Fibroblast of lung (primary cell): ENCODE data around the gene IL5RA. TPM values are rescaled to one million over a fixed set of nuclear protein-coding genes. Genes with fewer than 3 reads are reported as not detected.

Source experiments
- DNase-seq, 2 donors: peaks; one replicate each; pipeline versions ENCODE4 v3.0.0 to v3.0.0-alpha.2; 2010; ENCODE audit warnings: low read depth in 2 of 2
- H2AFZ ChIP-seq: 2 replicates; pipeline ENCODE4 v1.5.1; 2012; ENCODE audit warnings: low read length, control low read depth, inconsistent platforms
- H3K27ac ChIP-seq: 2 replicates; pipeline ENCODE4 v1.5.1; 2011; ENCODE audit warnings: low read length, control low read depth; ENCODE audit not compliant: insufficient read depth
- H3K27me3 ChIP-seq: 2 replicates; pipeline ENCODE4 v1.5.1; 2011; ENCODE audit warnings: mild to moderate bottlenecking, low read length; ENCODE audit not compliant: control insufficient read depth, insufficient read depth
- H3K36me3 ChIP-seq: 2 replicates; pipeline ENCODE4 v1.5.1; 2011; ENCODE audit warnings: low read length; ENCODE audit not compliant: control insufficient read depth, insufficient read depth
- H3K4me1 ChIP-seq: 2 replicates; pipeline ENCODE4 v1.5.1; 2011; ENCODE audit warnings: low read length; ENCODE audit not compliant: control insufficient read depth, insufficient read depth; ENCODE audit errors: extremely low read depth
- H3K4me2 ChIP-seq: 2 replicates; pipeline ENCODE4 v1.5.1; 2011; ENCODE audit warnings: low read length, control low read depth; ENCODE audit not compliant: insufficient read depth; ENCODE audit errors: extremely low read depth
- H3K4me3 ChIP-seq, 4 experiments: fragments of 200-600 bp in 1 of 4; sonication (generic) in 1 of 4; replicated peaks in 1 of 4; 2 replicates each; pipeline ENCODE4 v1.5.1; 2011 to 2016; ENCODE audit warnings: low read length in 4 of 4, low read depth in 3 of 4, mild to moderate bottlenecking in 3 of 4, control low read depth in 2 of 4, inconsistent platforms in 1 of 4, mixed read lengths in 1 of 4; ENCODE audit not compliant: insufficient read depth in 1 of 4; ENCODE audit errors: control extremely low read depth in 1 of 4
- H3K79me2 ChIP-seq: 2 replicates; pipeline ENCODE4 v1.5.1; 2012; ENCODE audit warnings: mild to moderate bottlenecking, low read length, inconsistent platforms; ENCODE audit not compliant: control insufficient read depth, insufficient read depth
- H3K9ac ChIP-seq: 2 replicates; pipeline ENCODE4 v1.5.1; 2011; ENCODE audit warnings: mild to moderate bottlenecking, low read length, control low read depth; ENCODE audit not compliant: insufficient read depth
- H3K9me3 ChIP-seq: 2 replicates; pipeline ENCODE4 v1.5.1; 2012; ENCODE audit warnings: low read depth, low read length; ENCODE audit not compliant: control insufficient read depth, insufficient read depth
- H4K20me1 ChIP-seq: 2 replicates; pipeline ENCODE4 v1.5.1; 2011; ENCODE audit warnings: low read length; ENCODE audit not compliant: control insufficient read depth, insufficient read depth; ENCODE audit errors: extremely low read depth
- EZH2 ChIP-seq: IDR thresholded peaks from 2 replicates; pipeline ENCODE4 v1.5.1; 2012; ENCODE audit warnings: low read length, control low read depth, mild to moderate bottlenecking; ENCODE audit errors: missing control alignments
- polyA plus RNA-seq, 2 donors: library from polyadenylated mRNA; depleted of rRNA in 1 of 2; stranded (reverse) in 1 of 2; unstranded in 1 of 2; fragments of >200 nt; gene quantifications; 2 replicates each; pipeline ENCODE4 v1.2.1, GENCODE V29; 2011 to 2012; ENCODE audit warnings: missing spikeins in 1 of 2
- total RNA-seq: library from RNA; depleted of rRNA; stranded (reverse); fragments of >200 nt; gene quantifications from 2 replicates; pipeline ENCODE4 v1.2.1, GENCODE V29; 2014
- TF ChIP-seq, protein P1 (sequence below), 2 donors: IDR thresholded peaks in 1 of 2; conservative IDR thresholded peaks in 1 of 2; 1 replicate in 1 of 2; 2 replicates in 1 of 2; pipeline ENCODE4 v1.5.1; 2011 to 2012; ENCODE audit warnings: low read length in 2 of 2, control low read depth in 1 of 2, inconsistent platforms in 1 of 2, low read depth in 1 of 2, mild to moderate bottlenecking in 1 of 2

The IL5RA gene
- total and polyA plus RNA-seq, 2 donors (not counting 1 experiment from before 2014, with no cell fraction given) = not detected

DNA sequence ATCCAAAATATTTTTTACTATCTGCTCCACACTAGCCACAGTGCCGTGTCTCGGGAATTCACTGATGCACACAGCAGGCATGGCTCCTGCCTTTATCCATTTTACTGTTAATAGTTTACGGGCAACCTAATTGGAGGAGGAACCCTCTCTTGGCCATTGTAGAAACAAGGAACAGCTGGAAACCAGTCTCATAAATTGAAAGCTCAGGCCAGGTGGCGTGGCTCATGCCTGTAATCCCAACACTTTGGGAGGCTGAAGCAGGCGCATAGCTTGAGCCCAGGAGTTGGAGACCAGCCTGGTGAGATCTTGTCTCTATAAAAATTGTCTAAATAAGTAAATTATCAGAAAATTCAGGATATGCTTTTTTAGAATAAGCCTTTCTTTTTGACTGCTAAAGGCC lies 39.0 kb downstream of the IL5RA start:
- DNase-seq = no peak
- no peak overlapping the region for H3K9ac ChIP-seq
- no peaks in the 10 kb centered on the region for H3K27me3 ChIP-seq
- H3K79me2 ChIP-seq = no peaks in the 10 kb centered on the region
- H3K4me1 ChIP-seq = no peaks in the 10 kb centered on the region
- no peaks in the 10 kb centered on the region for H4K20me1 ChIP-seq
- H3K27ac ChIP-seq = no peak overlapping the region
- no peaks in the 10 kb centered on the region for H3K36me3 ChIP-seq
- H3K9me3 ChIP-seq = no peaks in the 10 kb centered on the region
- TF ChIP-seq EZH2 = no peak
- TF ChIP-seq, protein P1, sequence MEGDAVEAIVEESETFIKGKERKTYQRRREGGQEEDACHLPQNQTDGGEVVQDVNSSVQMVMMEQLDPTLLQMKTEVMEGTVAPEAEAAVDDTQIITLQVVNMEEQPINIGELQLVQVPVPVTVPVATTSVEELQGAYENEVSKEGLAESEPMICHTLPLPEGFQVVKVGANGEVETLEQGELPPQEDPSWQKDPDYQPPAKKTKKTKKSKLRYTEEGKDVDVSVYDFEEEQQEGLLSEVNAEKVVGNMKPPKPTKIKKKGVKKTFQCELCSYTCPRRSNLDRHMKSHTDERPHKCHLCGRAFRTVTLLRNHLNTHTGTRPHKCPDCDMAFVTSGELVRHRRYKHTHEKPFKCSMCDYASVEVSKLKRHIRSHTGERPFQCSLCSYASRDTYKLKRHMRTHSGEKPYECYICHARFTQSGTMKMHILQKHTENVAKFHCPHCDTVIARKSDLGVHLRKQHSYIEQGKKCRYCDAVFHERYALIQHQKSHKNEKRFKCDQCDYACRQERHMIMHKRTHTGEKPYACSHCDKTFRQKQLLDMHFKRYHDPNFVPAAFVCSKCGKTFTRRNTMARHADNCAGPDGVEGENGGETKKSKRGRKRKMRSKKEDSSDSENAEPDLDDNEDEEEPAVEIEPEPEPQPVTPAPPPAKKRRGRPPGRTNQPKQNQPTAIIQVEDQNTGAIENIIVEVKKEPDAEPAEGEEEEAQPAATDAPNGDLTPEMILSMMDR (conservative IDR thresholded peaks at IDR 0.05 in 1 of 2, IDR thresholded peaks at IDR 0.05 in 1 of 2; ENCODE audit: low read depth in 1 of 2, low read length in 2 of 2) = no peak
- H3K4me3 ChIP-seq = no peak overlapping the region
- H2AFZ ChIP-seq = no peak overlapping the region
- H3K4me2 ChIP-seq = no peak overlapping the region

DNA sequence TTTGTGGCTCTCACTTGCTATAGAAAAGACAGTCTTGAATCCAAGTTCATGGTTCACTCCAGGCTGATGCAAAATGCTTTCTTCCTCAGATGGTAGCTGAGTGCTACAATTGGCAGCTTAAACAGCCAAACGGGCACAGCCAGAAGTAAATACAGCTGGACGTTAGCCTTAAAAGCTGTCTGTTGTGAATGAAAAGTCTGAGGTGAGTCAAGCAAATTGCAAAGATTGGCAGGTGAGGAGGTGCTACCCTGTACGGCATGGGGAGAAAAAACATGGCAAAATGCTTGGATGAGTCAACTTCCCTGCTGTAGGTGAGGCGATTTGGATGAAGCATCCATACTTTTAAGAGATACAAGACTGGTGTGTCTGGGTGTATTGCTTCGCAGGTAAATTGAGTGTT lies 40.5 kb downstream of the IL5RA start:
- Histone ChIP-seq H3K4me3 (no peak overlapping the region), H3K9me3 (no peaks in the 10 kb centered on the region), H3K79me2 (no peaks in the 10 kb centered on the region), H3K27me3 (no peaks in the 10 kb centered on the region), H3K4me2 (no peak overlapping the region), H3K4me1 (no peaks in the 10 kb centered on the region), H4K20me1 (no peaks in the 10 kb centered on the region), H3K27ac (no peak overlapping the region), H3K36me3 (no peaks in the 10 kb centered on the region), H3K9ac (no peak overlapping the region), H2AFZ (no peak overlapping the region)
- DNase-seq = no peak
- TF ChIP-seq, protein P1 (conservative IDR thresholded peaks at IDR 0.05 in 1 of 2, IDR thresholded peaks at IDR 0.05 in 1 of 2; ENCODE audit: low read depth in 1 of 2, low read length in 2 of 2) = no peak
- TF ChIP-seq EZH2 = no peak

DNA sequence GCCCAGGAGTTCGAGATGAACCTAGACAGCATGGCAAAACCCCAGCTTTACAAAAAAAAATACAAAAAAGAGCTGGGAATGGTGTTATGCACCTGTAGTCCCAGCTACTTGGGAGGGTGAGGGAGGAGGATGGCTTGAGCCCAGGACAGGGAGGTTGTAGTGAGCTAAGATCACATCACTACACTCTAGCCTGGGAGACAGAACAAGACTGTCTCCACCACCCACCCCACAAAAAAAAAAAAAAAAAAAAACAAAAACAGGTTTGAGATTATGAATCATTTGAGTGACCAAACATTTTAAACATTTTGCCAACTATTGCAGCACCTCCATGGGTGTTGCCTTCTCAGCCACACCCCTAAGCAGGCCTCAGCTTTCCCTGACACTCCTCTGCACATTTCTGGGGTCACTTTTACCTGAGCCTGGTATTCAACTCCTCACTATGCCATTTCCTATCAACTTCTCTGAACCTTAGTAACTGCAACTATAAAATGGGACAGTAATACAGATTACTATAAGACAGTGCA lies 41.8 kb downstream of the IL5RA start:
- TF ChIP-seq, protein P1 (conservative IDR thresholded peaks at IDR 0.05 in 1 of 2, IDR thresholded peaks at IDR 0.05 in 1 of 2; ENCODE audit: low read depth in 1 of 2, low read length in 2 of 2) = no peak
- no peak for TF ChIP-seq EZH2
- no peaks in the 10 kb centered on the region for H3K27me3 ChIP-seq
- no peaks in the 10 kb centered on the region for H3K4me1 ChIP-seq
- H3K79me2 ChIP-seq = no peaks in the 10 kb centered on the region
- no peak for DNase-seq
- no peak overlapping the region for H3K4me2 ChIP-seq
- no peaks in the 10 kb centered on the region for H3K9me3 ChIP-seq
- H3K4me3 ChIP-seq = no peak overlapping the region
- no peak overlapping the region for H3K27ac ChIP-seq
- no peaks in the 10 kb centered on the region for H4K20me1 ChIP-seq
- no peak overlapping the region for H2AFZ ChIP-seq
- H3K36me3 ChIP-seq = no peaks in the 10 kb centered on the region
- no peak overlapping the region for H3K9ac ChIP-seq
